ENCODE results near the gene ETFRF1.

Gene ETFRF1

DNA sequence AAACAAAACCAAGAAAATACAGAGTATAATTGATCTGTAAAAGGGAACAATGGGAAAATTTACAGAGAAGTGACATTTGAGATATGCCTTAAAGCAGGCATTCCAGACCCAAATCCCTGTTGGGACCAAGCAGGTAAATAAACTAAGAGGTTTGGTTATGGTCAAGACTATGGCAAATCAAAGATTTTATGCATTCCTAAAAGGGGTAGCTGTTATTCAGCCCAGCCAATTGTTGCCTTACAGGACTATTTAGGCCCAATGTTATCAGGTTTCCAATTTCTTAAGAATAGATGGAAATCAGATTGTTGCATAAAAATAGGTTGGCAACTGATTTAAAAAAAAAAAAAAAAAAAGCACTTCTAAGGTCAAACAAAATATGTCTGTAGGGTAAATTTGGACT, 5.4 kb upstream of the ETFRF1 start:
- no peaks in the 10 kb centered on the region for H3K79me2 ChIP-seq (ENCODE audit: insufficient read depth, low read length)
- H3K27ac ChIP-seq (ENCODE audit: low read depth, low read length, poor library complexity, severe bottlenecking), result no peak overlapping the region

DNA sequence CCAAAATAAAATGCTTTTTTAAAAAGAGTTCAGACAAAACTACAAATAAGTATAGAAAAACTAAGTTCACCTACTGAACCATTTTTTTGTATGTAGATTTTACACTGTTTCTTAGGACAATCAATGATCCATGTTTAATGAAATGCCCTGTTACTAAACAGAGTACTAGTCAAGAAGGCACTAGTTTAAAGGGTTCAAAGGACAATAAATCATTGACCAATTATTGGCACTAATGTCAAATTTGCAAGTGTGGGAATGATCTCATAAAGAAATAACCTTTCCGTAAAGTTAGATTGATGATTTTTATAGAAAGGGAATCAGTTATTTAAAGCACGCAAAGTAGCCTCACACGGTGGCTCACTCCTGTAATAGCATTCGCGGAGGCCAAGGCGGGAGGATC, 4.2 kb upstream of the ETFRF1 start:
- TF ChIP-seq, protein P1, sequence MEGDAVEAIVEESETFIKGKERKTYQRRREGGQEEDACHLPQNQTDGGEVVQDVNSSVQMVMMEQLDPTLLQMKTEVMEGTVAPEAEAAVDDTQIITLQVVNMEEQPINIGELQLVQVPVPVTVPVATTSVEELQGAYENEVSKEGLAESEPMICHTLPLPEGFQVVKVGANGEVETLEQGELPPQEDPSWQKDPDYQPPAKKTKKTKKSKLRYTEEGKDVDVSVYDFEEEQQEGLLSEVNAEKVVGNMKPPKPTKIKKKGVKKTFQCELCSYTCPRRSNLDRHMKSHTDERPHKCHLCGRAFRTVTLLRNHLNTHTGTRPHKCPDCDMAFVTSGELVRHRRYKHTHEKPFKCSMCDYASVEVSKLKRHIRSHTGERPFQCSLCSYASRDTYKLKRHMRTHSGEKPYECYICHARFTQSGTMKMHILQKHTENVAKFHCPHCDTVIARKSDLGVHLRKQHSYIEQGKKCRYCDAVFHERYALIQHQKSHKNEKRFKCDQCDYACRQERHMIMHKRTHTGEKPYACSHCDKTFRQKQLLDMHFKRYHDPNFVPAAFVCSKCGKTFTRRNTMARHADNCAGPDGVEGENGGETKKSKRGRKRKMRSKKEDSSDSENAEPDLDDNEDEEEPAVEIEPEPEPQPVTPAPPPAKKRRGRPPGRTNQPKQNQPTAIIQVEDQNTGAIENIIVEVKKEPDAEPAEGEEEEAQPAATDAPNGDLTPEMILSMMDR (IDR thresholded peaks at IDR 0.05; ENCODE audit: low read length), result no peak
- TF ChIP-seq EZH2 (IDR thresholded peaks at IDR 0.05; ENCODE audit: borderline replicate concordance, low read length), result no peak
- Histone ChIP-seq H3K9me3 (ENCODE audit: low read length) (no peaks in the 10 kb centered on the region), H3K27ac (ENCODE audit: low read depth, low read length, poor library complexity, severe bottlenecking) (no peak overlapping the region), H4K20me1 (ENCODE audit: insufficient read depth, low read length) (no peaks in the 10 kb centered on the region), H3K9ac (ENCODE audit: low read length) (no peak overlapping the region), H3K79me2 (ENCODE audit: insufficient read depth, low read length) (no peaks in the 10 kb centered on the region), H3K4me1 (ENCODE audit: insufficient read depth, low read length, severe bottlenecking) (peaks cover 10% of the 10 kb centered on the region), H2AFZ (ENCODE audit: low read length) (no peak overlapping the region), H3F3A (ENCODE audit: insufficient read depth, low read length) (no peaks in the 10 kb centered on the region), H3K9me2 (ENCODE audit: low read depth, low read length) (no peaks in the 10 kb centered on the region), H3K27me3 (ENCODE audit: insufficient read depth, low read length) (no peaks in the 10 kb centered on the region; the same call in 1 of the 2 replicates), H3K36me3 (ENCODE audit: insufficient read depth, low read length) (no peaks in the 10 kb centered on the region), H3K4me2 (ENCODE audit: low read length) (no peak overlapping the region), H3K4me3 (ENCODE audit: low read depth, low read length, poor library complexity, severe bottlenecking) (no peak overlapping the region)

More for the DNA sequence above, 5.4 kb upstream of the ETFRF1 start:
- H3K4me3 ChIP-seq (ENCODE audit: low read depth, low read length, poor library complexity, severe bottlenecking), result no peak overlapping the region
- H3K4me2 ChIP-seq (ENCODE audit: low read length), result no peak overlapping the region
- H3K4me1 ChIP-seq (ENCODE audit: insufficient read depth, low read length, severe bottlenecking), result peaks cover 4% of the 10 kb centered on the region
- no peak overlapping the region for H2AFZ ChIP-seq (ENCODE audit: low read length)
- H4K20me1 ChIP-seq (ENCODE audit: insufficient read depth, low read length), result no peaks in the 10 kb centered on the region
- TF ChIP-seq, protein P1 (IDR thresholded peaks at IDR 0.05; ENCODE audit: low read length), result no peak
- TF ChIP-seq EZH2 (IDR thresholded peaks at IDR 0.05; ENCODE audit: borderline replicate concordance, low read length), result no peak
- no peaks in the 10 kb centered on the region for H3K9me2 ChIP-seq (ENCODE audit: low read depth, low read length)
- no peaks in the 10 kb centered on the region; the same call in 1 of the 2 replicates for H3K27me3 ChIP-seq (ENCODE audit: insufficient read depth, low read length)
- H3F3A ChIP-seq (ENCODE audit: insufficient read depth, low read length), result no peaks in the 10 kb centered on the region
- H3K36me3 ChIP-seq (ENCODE audit: insufficient read depth, low read length), result no peaks in the 10 kb centered on the region
- H3K9me3 ChIP-seq (ENCODE audit: low read length), result no peaks in the 10 kb centered on the region
- no peak overlapping the region for H3K9ac ChIP-seq (ENCODE audit: low read length)

DNA sequence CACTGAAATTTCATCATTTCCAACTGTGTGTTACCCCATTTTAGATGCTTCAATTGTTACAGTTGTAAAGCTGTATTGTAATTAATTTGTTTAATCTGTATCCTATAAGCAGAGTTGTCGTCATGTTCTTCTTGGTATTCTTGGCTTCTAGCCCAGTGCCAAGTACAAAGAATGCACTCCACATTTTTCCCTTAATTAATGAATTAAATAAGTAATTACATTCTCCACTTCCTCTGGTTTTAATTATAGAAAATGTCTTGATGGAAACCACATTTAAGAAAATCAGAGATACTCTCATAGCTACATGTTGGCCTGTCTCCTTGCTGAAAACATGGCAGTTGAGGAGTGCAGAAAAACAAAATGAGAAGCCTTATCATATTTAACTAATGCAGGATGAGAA, 823 bp upstream of the ETFRF1 start:
- TF ChIP-seq, protein P1 (IDR thresholded peaks at IDR 0.05; ENCODE audit: low read length), result no peak
- no peak for TF ChIP-seq EZH2 (IDR thresholded peaks at IDR 0.05; ENCODE audit: borderline replicate concordance, low read length)
- Histone ChIP-seq H4K20me1 (ENCODE audit: insufficient read depth, low read length) (no peaks in the 10 kb centered on the region), H3K27ac (ENCODE audit: low read depth, low read length, poor library complexity, severe bottlenecking) (no peak overlapping the region), H3K79me2 (ENCODE audit: insufficient read depth, low read length) (no peaks in the 10 kb centered on the region), H3K9me2 (ENCODE audit: low read depth, low read length) (no peaks in the 10 kb centered on the region), H3K9me3 (ENCODE audit: low read length) (no peaks in the 10 kb centered on the region), H3K4me3 (ENCODE audit: low read depth, low read length, poor library complexity, severe bottlenecking) (peak overlapping the region; percentile 72), H3K4me1 (ENCODE audit: insufficient read depth, low read length, severe bottlenecking) (peaks cover 14% of the 10 kb centered on the region), H3K4me2 (ENCODE audit: low read length) (peak overlapping the region; percentile 93; the same call in 1 of the 2 replicates), H3K36me3 (ENCODE audit: insufficient read depth, low read length) (no peaks in the 10 kb centered on the region), H3K9ac (ENCODE audit: low read length) (no peak overlapping the region), H3K27me3 (ENCODE audit: insufficient read depth, low read length) (no peaks in the 10 kb centered on the region), H2AFZ (ENCODE audit: low read length) (no peak overlapping the region), H3F3A (ENCODE audit: insufficient read depth, low read length) (no peaks in the 10 kb centered on the region)
